Measurements from ENCODE around the gene VASN.

DNA sequence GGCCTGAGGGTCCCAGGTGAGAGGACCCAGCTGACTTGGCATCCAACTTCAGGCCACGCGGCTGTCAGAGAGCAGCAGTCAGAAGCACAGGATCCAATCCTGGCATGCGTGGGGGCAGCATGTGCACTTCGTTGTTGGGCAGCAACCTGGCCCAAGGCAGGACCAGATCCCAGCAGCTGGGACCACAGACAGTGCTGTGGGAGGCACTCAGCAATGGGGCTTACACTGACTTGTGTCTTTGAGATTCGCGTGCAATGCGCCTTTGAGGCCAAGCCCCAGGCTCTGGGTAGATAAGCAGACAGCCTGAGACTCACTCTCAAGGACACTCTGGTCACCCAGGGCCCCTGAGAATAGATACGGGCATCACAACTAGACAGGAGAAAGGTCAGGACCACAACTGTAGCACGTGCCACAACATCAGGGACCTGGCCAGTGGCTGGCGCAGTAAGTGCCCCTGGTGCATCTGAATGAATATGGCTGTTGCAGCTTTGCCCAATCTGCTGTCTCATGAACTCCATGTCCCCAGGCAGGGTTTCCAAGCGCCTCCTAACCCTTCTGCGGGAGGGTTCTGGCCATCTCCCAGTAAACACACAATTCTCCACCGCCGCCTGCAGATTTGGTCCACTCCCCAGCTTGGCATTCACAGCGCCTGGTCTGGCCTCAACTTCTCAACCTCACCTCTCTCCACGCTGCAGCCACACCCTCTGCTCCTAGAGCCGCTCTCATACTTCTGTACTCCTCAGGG, 23.7 kb upstream of the VASN start:
- TF ChIP-seq, protein P1, sequence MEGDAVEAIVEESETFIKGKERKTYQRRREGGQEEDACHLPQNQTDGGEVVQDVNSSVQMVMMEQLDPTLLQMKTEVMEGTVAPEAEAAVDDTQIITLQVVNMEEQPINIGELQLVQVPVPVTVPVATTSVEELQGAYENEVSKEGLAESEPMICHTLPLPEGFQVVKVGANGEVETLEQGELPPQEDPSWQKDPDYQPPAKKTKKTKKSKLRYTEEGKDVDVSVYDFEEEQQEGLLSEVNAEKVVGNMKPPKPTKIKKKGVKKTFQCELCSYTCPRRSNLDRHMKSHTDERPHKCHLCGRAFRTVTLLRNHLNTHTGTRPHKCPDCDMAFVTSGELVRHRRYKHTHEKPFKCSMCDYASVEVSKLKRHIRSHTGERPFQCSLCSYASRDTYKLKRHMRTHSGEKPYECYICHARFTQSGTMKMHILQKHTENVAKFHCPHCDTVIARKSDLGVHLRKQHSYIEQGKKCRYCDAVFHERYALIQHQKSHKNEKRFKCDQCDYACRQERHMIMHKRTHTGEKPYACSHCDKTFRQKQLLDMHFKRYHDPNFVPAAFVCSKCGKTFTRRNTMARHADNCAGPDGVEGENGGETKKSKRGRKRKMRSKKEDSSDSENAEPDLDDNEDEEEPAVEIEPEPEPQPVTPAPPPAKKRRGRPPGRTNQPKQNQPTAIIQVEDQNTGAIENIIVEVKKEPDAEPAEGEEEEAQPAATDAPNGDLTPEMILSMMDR (IDR thresholded peaks at IDR 0.05), result no peak
- TF ChIP-seq EZH2 (IDR thresholded peaks at IDR 0.05), result no peak

Data from neural progenitor cell (in vitro differentiated cells).